Neural cell (in vitro differentiated cells): ENCODE results near the gene SBK3. TPM values are rescaled to one million over a fixed set of nuclear protein-coding genes. Genes with fewer than 3 reads are reported as not detected.

Experiments
- H2AFZ ChIP-seq: fragments of 200-600, 300-800 bp; sonication (generic), shearing (Covaris generic); 2 replicates; pipeline ENCODE4 v1.6.0; 2014; ENCODE audit warnings: low read depth, mild to moderate bottlenecking, antibody characterized with exemption, low read length, moderate library complexity
- H3F3A ChIP-seq: fragments of 200-600 bp; shearing (Covaris generic); 2 replicates; pipeline ENCODE4 v1.6.1; 2016; ENCODE audit warnings: mild to moderate bottlenecking, moderate library complexity, mixed read lengths, antibody characterized with exemption, low read length; ENCODE audit not compliant: insufficient read depth, poor library complexity, severe bottlenecking
- H3K27ac ChIP-seq: fragments of 200-600, 300-800 bp; sonication (generic), shearing (Covaris generic); 2 replicates; pipeline ENCODE4 v1.5.1; 2014; ENCODE audit warnings: mild to moderate bottlenecking, low read length, moderate library complexity
- H3K27me3 ChIP-seq: fragments of 300-800, 200-600 bp; sonication (generic), shearing (Covaris generic); 2 replicates; pipeline ENCODE4 v1.6.0; 2014; ENCODE audit warnings: mild to moderate bottlenecking, low read depth, low read length, moderate library complexity; ENCODE audit not compliant: insufficient read depth
- H3K36me3 ChIP-seq: fragments of 300-800, 200-600 bp; sonication (generic), shearing (Covaris generic); 2 replicates; pipeline ENCODE4 v1.5.1; 2014; ENCODE audit warnings: mild to moderate bottlenecking, antibody characterized with exemption, low read length, moderate library complexity; ENCODE audit not compliant: insufficient read depth
- H3K4me2 ChIP-seq: fragments of 300-800, 200-600 bp; sonication (generic), shearing (Covaris generic); 2 replicates; pipeline ENCODE4 v1.6.0; 2014; ENCODE audit warnings: mild to moderate bottlenecking, low read length
- H3K4me3 ChIP-seq: fragments of 300-800, 200-600 bp; sonication (generic), shearing (Covaris generic); 2 replicates; pipeline ENCODE4 v1.5.1; 2014; ENCODE audit warnings: mild to moderate bottlenecking, low read length, moderate library complexity
- H3K79me2 ChIP-seq: fragments of 200-600 bp; shearing (Covaris generic); replicated peaks from 2 replicates; pipeline ENCODE4 v1.6.0; 2014; ENCODE audit warnings: mild to moderate bottlenecking, low read length, moderate library complexity; ENCODE audit not compliant: insufficient read depth
- H3K9ac ChIP-seq: fragments of 300-800, 200-600 bp; sonication (generic), shearing (Covaris generic); 2 replicates; pipeline ENCODE4 v1.6.1; 2016; ENCODE audit warnings: mild to moderate bottlenecking, low read length, mixed read lengths
- H3K9me2 ChIP-seq: fragments of 200-600 bp; shearing (Covaris generic); 2 replicates; pipeline ENCODE4 v1.6.1; 2016; ENCODE audit warnings: mild to moderate bottlenecking, low read length, mixed read lengths; ENCODE audit not compliant: insufficient read depth
- H3K9me3 ChIP-seq: fragments of 200-600, 300-800 bp; sonication (generic), shearing (Covaris generic); 2 replicates; pipeline ENCODE4 v1.6.1; 2016; ENCODE audit warnings: mild to moderate bottlenecking, mixed run types, low read length, moderate library complexity, mixed read lengths
- H4K20me1 ChIP-seq: fragments of 200-600 bp; shearing (Covaris generic); 2 replicates; pipeline ENCODE4 v1.6.1; 2016; ENCODE audit warnings: mild to moderate bottlenecking, mixed run types; ENCODE audit not compliant: insufficient read depth
- EP300 ChIP-seq: fragments of 450-650 bp; conservative IDR thresholded peaks from 2 replicates; pipeline ENCODE4 v1.6.1; 2014; ENCODE audit warnings: antibody characterized with exemption, mild to moderate bottlenecking, moderate library complexity; ENCODE audit not compliant: poor library complexity, severe bottlenecking
- EZH2 ChIP-seq: fragments of 200-600, 300-800 bp; shearing (Covaris generic), sonication (generic); IDR thresholded peaks from 2 replicates; pipeline ENCODE4 v1.6.1; 2014; ENCODE audit warnings: antibody characterized with exemption, low read length, borderline replicate concordance, mild to moderate bottlenecking; ENCODE audit not compliant: insufficient read depth, poor library complexity, severe bottlenecking
- MXI1 ChIP-seq: fragments of 450-650 bp; conservative IDR thresholded peaks from 2 replicates; pipeline ENCODE4 v1.6.1; 2014; ENCODE audit warnings: antibody characterized with exemption, mild to moderate bottlenecking; ENCODE audit not compliant: poor library complexity, severe bottlenecking
- RAD21 ChIP-seq: fragments of 450-650 bp; conservative IDR thresholded peaks from 2 replicates; pipeline ENCODE4 v1.6.1; 2014; ENCODE audit warnings: antibody characterized with exemption, mild to moderate bottlenecking, moderate library complexity
- SMC3 ChIP-seq: fragments of 450-650 bp; conservative IDR thresholded peaks from 2 replicates; pipeline ENCODE4 v1.6.1; 2014; ENCODE audit warnings: antibody characterized with exemption, mild to moderate bottlenecking, moderate library complexity; ENCODE audit not compliant: poor library complexity
- TAF1 ChIP-seq: IDR thresholded peaks from 2 replicates; pipeline ENCODE4 v1.6.1; 2012; ENCODE audit warnings: low read depth
- polyA plus RNA-seq: library from polyadenylated mRNA; depleted of rRNA; stranded (reverse); fragments of >200 nt; gene quantifications from 2 replicates; pipeline ENCODE4 v1.2.3, GENCODE V29; 2014
- TF ChIP-seq, protein P1 (sequence below): fragments of 450-650 bp; IDR thresholded peaks from 2 replicates; pipeline ENCODE4 v1.5.1; 2014; ENCODE audit warnings: antibody characterized with exemption, mild to moderate bottlenecking, moderate library complexity; ENCODE audit not compliant: poor library complexity, severe bottlenecking

The SBK3 gene
- polyA plus RNA-seq, 1 donor from 2014 or later, result not detected

- Histone ChIP-seq H3K4me3 (no peak overlapping the region), H3K9me2 (no peaks in the 10 kb centered on the region), H4K20me1 (no peaks in the 10 kb centered on the region), H3K36me3 (no peaks in the 10 kb centered on the region), H3K9me3 (no peaks in the 10 kb centered on the region), H3K4me2 (no peak overlapping the region), H3K27me3 (no peaks in the 10 kb centered on the region), H3K79me2 (no peaks in the 10 kb centered on the region), H3K27ac (no peak overlapping the region), H3F3A (no peaks in the 10 kb centered on the region), H2AFZ (no peak overlapping the region), H3K9ac (no peak overlapping the region)
- TF ChIP-seq RAD21, result no peak
- no peak for TF ChIP-seq EP300
- no peak for TF ChIP-seq TAF1
- no peak for TF ChIP-seq MXI1
- TF ChIP-seq, protein P1, sequence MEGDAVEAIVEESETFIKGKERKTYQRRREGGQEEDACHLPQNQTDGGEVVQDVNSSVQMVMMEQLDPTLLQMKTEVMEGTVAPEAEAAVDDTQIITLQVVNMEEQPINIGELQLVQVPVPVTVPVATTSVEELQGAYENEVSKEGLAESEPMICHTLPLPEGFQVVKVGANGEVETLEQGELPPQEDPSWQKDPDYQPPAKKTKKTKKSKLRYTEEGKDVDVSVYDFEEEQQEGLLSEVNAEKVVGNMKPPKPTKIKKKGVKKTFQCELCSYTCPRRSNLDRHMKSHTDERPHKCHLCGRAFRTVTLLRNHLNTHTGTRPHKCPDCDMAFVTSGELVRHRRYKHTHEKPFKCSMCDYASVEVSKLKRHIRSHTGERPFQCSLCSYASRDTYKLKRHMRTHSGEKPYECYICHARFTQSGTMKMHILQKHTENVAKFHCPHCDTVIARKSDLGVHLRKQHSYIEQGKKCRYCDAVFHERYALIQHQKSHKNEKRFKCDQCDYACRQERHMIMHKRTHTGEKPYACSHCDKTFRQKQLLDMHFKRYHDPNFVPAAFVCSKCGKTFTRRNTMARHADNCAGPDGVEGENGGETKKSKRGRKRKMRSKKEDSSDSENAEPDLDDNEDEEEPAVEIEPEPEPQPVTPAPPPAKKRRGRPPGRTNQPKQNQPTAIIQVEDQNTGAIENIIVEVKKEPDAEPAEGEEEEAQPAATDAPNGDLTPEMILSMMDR, result no peak
These were observed 25.7 kb downstream of the SBK3 start for GRCh38 chr19:55519451-55520311.

DNA sequence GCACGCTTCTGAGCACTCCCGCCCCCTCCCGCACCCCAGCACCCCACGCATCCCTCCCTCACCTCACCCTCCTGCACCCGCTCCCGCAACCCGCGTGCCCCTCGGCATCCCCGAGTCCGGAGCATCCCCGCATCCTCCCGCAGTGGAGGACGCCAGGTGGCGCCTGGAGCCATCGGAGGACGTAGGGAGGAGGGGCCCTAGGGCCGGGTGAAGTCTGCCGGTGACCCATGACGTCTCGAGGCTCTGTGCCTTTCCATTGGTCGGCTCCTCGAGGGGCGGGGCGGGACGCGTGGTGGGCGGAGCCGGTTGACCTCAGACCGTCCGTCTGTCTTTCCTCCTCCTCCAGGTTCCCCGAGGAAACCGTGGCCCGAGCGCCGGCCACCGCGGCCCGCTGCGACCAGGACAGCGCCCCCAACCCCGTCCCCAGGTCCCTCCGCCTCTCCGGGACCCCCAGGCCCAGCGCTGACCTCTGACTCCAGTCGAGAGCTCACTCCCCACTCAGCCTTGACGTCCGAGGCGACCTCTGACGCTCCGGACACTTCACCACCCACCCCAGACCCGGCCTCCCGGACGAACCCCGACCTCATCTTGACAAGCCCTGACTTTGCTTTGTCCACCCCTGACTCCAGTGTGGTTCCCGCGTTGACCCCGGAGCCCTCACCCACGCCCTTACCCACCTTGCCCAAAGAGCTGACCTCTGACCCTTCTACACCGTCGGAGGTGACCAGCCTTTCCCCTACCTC is 28.3 kb downstream of the SBK3 start:
- H3F3A ChIP-seq, result no peaks in the 10 kb centered on the region
- H3K36me3 ChIP-seq, result no peaks in the 10 kb centered on the region
- H3K9me2 ChIP-seq, result no peaks in the 10 kb centered on the region
- H3K4me3 ChIP-seq, result peak overlapping the region; percentile 63
- no peak overlapping the region for H3K4me2 ChIP-seq
- H2AFZ ChIP-seq, result peak overlapping the region; percentile 45
- H3K79me2 ChIP-seq, result no peaks in the 10 kb centered on the region
- TF ChIP-seq EZH2 (no peak), EP300 (peak; percentile 27), MXI1 (peak; percentile 45), SMC3 (peak; percentile 98), RAD21 (peak; percentile 90)
- TF ChIP-seq, protein P1, result peak; percentile 92
- peak overlapping the region; percentile 74 for H3K27ac ChIP-seq
- H3K27me3 ChIP-seq, result no peaks in the 10 kb centered on the region
- no peaks in the 10 kb centered on the region for H3K9me3 ChIP-seq
- no peaks in the 10 kb centered on the region for H4K20me1 ChIP-seq
- H3K9ac ChIP-seq, result peak overlapping the region; percentile 60
